ENCODE results near the gene SKP2.
"Not testable (repeated sequence)": the region's sequence is repeated elsewhere in the genome, so short reads cannot be mapped to it uniquely, and the experiment has no call there.

The SKP2 gene

GRCh38 chr5:36151434-36152323, at the start of gene SKP2, which contains the start of gene LMBRD2:
Gene SKP2, plus strand, starts transcription at chr5:36152111. Its CDS starts 152 bp downstream, at chr5:36152263.
Gene LMBRD2, minus strand, starts transcription at chr5:36151887. Its CDS starts 8,538 bp downstream, at chr5:36143349.
- peak; percentile 95 for DNase-seq (ENCODE audit: low spot score)

- no peak for DNase-seq (ENCODE audit: low spot score)
These were observed 46.1 kb upstream of the SKP2 start for GRCh38 chr5:36105819-36106218.

DNA sequence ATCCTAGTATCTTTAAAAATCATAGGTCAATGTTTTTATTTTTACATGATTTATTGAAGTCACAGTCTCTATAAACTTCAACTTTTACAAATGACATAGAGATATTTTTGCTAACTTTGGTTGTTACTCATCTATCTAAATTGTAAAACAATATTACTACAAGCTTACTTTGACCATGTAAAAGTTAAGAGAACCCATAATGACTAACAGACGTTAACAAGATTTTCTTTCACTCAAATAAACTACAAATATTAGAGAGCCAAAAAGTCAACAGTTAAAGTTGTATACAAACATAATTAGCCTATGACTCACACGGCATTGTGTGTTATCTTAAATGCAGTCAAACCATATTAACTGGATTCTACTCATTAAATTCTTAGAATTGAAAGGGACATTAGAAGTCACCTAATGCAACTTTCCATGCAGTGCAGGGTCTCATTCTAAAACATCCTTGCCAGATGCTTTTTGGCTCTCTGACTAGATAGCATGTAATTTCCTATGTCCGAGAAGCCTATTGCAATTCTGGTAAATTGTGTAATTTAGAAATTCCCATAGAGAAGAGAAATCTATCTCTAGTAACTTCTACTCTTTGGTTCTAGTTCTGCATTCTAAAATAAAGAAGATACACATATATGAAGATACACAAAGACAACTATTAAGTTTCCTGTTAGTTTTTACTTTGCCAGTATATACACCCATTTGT, 43.0 kb upstream of the SKP2 start:
- DNase-seq (ENCODE audit: low spot score), result no peak

DNA sequence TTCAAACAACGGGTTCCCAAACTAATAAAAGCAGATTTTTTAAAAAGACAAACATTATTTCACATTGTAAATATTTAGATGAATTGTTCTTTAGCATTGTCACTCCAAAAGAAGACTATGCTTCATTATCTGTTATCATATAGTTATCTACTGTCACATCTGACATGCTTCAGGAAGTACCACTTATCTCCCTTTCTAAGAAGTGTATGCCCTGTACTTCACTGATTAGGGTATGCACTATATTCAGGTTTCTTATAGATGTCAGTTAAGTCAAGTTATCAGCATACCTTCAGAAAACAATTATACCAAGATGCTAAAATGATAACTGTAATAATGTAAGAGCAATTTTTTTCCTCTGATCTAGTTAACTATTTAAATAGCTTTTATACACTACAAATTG, 40.7 kb upstream of the SKP2 start:
- no peak for DNase-seq (ENCODE audit: low spot score)

DNA sequence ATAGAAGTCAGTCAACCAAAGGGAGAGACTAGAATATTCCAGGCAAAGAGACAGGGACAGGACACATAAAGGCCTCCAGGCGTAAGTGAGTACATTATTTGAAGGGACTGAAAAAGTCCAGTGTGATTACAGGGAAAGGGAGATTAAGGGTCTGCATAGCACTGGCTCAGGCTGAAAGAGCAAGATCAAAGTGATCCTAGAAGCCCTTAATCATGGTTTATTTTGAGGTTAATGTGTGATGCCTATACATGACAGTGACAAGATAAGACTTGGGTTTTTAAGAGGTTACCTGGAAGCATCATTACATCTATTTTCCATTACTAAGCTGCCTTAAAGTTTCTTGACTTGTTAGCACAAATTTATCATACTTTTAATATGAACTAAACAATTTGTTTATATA, 26.0 kb upstream of the SKP2 start:
- no peak for DNase-seq (ENCODE audit: low spot score)

DNA sequence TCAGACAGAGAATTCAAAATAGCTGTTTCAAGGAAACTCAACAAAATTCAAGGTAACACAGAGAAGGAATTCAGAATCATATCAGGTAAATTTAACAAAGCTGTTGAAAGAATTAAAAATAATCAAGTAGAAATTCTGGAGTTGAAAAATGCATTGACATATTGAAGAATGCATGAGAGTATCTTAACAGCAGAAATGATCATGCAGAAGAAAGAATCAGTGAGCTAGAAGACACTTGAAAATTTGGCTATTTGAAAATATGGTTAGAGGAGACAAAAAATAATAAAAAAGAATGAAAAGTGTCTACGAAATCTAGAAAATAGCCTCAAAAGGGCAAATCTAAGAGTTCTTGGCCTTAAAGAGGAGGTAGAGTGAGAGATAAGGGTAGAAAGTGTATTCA, 23.1 kb upstream of the SKP2 start:
- no peak for DNase-seq (ENCODE audit: low spot score)

DNA sequence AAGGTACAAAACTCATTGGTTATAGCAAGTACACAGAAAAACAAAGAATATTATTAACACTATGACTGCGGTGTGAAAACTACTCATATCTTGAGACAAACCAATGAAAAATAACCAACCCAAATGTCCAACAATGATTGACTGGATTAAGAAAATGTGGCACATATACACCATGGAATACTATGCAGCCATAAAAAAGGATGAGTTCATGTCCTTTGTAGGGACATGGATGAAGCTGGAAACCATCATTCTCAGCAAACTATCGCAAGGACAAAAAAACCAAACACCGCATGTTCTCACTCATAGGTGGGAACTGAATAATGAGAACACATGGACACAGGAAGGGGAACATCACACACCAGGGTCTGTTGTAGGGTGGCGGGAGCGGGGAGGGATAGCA, 22.2 kb upstream of the SKP2 start:
- DNase-seq (ENCODE audit: low spot score), result not testable (repeated sequence)

- not testable (repeated sequence) for DNase-seq (ENCODE audit: low spot score)
These were observed 18.9 kb upstream of the SKP2 start for GRCh38 chr5:36133009-36133408.

GRCh38 chr5:36135988-36136387, 15.9 kb upstream of the SKP2 start:
- no peak for DNase-seq (ENCODE audit: low spot score)

DNA sequence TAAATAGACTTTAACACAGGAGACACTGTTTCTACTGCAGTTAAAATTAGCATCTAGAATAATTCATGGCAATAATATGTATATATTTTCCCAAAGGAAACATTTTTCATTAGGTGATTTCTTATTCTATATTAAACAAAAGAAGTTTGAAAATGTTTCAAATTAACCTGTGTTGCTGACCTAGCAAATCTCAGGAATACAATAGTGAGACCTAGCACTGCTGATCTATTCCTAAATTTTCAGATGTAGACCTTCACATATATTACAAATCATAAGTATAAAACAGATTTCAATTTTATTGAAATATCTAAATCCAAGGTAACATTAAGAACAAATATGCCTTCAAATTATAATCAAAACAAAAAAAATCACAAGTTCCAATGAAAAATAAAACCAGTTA, 15.3 kb upstream of the SKP2 start:
- DNase-seq (ENCODE audit: low spot score), result no peak

DNA sequence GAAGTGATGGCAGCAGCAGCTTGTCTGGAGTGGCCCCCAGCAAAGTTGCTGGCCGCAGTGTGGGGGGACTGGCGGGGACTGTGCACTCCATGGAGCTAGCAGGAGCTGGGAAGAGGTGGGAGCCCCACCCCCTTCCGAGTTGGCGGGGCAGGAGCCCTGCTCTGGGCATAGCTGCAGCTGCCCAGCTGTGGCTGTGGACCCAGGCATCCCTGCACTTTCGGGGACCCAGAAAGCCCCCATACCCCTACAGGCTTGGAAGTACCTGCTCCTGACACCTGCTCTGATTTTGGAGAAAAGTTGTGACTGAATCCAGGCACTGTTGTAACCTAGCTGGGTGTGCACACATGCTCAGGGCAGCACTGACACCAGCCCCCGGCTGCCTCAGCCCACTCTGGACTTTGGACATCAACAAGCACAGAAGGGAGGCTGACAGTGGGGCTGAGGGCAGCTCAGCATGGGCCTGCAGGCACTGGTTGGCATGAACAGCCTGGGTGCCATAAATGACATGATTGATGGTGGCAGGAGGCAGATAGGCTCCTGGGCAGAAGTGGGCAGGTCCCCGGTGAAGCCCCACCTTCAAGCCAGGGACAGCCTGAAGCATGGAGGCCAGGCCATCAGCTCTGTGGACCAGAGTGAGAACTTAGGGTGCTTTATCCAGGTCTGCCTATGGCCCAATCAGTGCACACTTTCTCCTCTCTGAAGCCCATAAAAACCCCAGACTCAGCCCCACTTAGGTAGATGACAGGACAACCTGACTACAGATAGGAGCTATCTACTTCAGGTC, 12.8 kb upstream of the SKP2 start:
- DNase-seq (ENCODE audit: low spot score), result no peak

- no peak for DNase-seq (ENCODE audit: low spot score)
These were observed 6.6 kb upstream of the SKP2 start for GRCh38 chr5:36145311-36145710.

DNA sequence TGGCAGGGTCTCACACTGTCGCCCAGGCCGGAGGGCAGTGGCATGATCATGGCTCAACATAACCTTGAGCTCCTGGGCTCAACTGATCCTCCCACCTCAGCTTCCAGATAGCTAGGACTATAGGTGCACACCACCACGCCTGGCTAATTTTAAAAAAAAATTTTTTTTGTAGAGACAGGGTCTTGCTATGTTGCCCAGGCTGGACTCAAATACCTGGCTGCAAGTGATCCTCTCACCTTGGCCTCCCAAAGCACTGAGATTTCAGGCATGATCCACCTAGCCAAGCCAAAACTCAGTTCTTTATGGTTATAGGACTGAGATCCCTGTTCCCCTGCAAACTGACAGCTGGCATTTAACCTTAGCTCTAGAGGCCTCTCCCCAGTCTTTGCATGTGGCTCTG, 5.5 kb upstream of the SKP2 start:
- no peak for DNase-seq (ENCODE audit: low spot score)

- DNase-seq (ENCODE audit: low spot score), result no peak
These were observed 4.2 kb upstream of the SKP2 start for GRCh38 chr5:36147681-36148080.

GRCh38 chr5:36150676-36151433, 1.1 kb upstream of the SKP2 start:
- no peak for DNase-seq (ENCODE audit: low spot score)

DNA sequence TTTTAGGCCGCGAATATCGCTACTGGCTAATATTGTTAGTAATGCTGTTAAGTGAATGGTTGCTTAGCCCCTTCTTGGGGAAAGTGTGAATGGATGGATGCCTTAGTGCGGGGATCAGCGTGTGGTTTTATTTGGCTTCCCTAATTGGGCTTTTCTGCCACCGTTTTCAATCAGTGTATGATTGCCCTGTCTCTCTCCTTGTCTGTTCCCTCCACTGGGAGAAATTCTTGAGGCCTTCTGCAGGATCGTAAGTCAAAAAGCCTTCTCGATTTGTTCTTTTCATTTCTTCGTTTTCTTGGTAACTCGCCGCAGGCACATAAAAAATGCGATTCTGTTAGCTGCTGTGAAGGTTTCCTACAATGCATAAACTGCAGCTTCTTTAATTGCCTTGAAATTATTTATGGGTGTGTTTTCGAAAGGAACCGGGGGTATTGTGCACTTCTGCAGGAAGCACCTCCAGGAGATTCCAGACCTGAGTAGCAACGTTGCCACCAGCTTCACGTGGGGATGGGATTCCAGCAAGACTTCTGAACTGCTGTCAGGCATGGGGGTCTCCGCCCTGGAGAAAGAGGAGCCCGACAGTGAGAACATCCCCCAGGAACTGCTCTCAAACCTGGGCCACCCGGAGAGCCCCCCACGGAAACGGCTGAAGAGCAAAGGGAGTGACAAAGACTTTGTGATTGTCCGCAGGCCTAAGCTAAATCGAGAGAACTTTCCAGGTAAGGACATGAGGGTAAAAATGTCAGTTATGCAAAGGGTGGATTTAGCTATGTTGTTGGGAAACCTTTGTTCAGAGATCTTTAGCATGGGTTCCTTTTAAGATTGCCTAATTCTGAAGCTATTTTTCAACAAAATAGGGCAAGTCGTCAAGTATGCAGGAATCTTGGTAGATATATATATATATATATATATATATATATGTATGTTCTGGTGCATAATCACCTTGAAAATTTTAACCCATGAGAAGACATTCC, 700 bp downstream of the SKP2 start:
- DNase-seq (ENCODE audit: low spot score), result no peak

DNA sequence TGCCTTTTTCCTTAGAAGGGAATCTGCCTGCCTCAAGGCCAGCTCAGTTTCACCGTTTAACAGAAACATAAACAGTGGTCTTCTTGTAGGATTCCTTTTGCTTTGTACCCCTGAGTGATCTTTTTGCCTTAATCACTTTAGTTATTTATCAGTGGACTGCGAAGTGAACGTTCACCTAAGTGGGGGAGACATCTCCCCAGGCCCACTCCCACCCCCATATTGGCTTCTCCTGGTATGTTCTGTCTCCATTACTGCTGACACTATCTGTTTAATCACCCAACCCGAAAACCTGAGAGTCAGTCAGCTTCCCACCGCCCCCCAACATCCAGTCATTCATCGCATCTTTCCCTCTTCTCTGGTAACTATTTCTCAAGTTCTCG, 1.4 kb downstream of the SKP2 start:
- no peak for DNase-seq (ENCODE audit: low spot score)

GRCh38 chr5:36153726-36154125, 1.8 kb downstream of the SKP2 start:
- no peak for DNase-seq (ENCODE audit: low spot score)

- no peak for DNase-seq (ENCODE audit: low spot score)
These were observed 3.4 kb downstream of the SKP2 start for GRCh38 chr5:36155291-36155690.

- DNase-seq (ENCODE audit: low spot score), result no peak
These were observed 4.2 kb downstream of the SKP2 start for GRCh38 chr5:36156121-36156601.
